ENCODE data around the gene SLC25A24. TPM values are rescaled to one million over a fixed set of nuclear protein-coding genes. Genes with fewer than 3 reads are reported as not detected.

SLC25A24 gene
- total RNA-seq, 1 donor from 2014 or later: 72.2 TPM

DNA sequence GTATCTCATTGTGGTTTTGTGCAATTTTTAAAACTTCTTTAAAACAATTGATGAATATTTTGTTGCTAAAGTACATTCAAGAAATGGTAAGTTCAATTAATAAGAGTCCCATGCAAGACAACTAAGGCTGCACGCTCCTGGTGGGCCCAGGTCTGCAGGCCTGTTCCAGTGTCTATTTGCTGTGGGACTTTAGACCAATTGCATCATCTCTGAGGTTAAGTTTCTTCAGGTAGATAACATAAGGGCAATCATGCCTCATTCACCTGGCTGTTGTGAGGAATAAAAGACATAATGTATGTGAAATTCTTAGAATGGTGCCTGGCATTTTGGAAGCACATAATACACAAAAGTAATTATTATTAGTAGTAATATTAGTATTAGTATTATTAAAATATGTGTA lies 82.9 kb downstream of the SLC25A24 start:
- Mint-ChIP-seq H3K36me3 (no peaks in the 10 kb centered on the region), H3K27me3 (ENCODE audit: insufficient read depth, low read depth) (peaks cover 8% of the 10 kb centered on the region), H3K27ac (no peak overlapping the region), H3K9me3 (peaks cover 2% of the 10 kb centered on the region), H3K4me3 (no peak overlapping the region), H3K4me1 (no peaks in the 10 kb centered on the region)
- H3K4me1 ChIP-seq: no peaks in the 10 kb centered on the region
- H3K79me2 ChIP-seq (ENCODE audit: low read depth): no peaks in the 10 kb centered on the region
- H2AFZ ChIP-seq (replicated peaks): no peak overlapping the region
- no peaks in the 10 kb centered on the region for H3K9me3 ChIP-seq (ENCODE audit: low read depth)
- H3F3A ChIP-seq (ENCODE audit: low read depth): no peaks in the 10 kb centered on the region
- DNase-seq (ENCODE audit: low spot score): no peak
- H3K4me3 ChIP-seq: no peak overlapping the region
- TF ChIP-seq CTCF (IDR thresholded peaks at IDR 0.05) (no peak), EZH2 (IDR thresholded peaks at IDR 0.05) (no peak), EZH2phosphoT487 (IDR thresholded peaks at IDR 0.05) (no peak)
- H3K9ac ChIP-seq: no peak overlapping the region
- H3K36me3 ChIP-seq: no peaks in the 10 kb centered on the region
- H3K27ac ChIP-seq: no peak overlapping the region
- H3K27me3 ChIP-seq: no peaks in the 10 kb centered on the region
- no peaks in the 10 kb centered on the region for H4K20me1 ChIP-seq (ENCODE audit: low read depth)
- no peak overlapping the region for H3K4me2 ChIP-seq

DNA sequence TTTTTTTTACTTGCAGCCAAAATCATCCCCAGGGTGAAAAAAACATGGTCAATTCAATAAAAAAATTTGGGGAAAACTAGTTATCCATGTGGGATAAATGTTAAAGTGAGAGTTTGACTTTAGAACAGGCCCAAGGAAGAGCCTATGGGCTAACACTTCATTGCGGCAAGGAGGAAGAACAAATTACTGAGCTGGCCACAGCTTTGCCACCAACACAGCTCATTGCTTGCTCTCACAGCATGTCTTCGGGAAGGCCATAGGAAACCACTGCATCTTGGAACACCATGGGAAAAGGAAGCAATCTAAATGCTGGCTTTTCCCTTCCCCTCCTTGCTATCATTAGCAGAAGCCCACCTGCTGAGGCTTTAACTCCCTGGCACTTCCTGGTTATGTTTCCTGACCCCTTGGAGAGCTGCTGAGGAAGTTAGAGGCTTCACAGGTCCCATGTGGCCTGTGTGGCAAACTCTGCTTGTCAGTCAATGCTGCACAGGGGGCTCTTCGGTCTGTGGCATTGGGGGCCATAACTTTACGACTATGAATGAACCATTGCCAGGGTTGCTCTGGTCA lies 86.0 kb downstream of the SLC25A24 start:
- no peak overlapping the region for H3K4me3 ChIP-seq
- H3F3A ChIP-seq (ENCODE audit: low read depth): no peaks in the 10 kb centered on the region
- no peaks in the 10 kb centered on the region for H3K4me1 Mint-ChIP-seq
- no peak overlapping the region for H3K4me2 ChIP-seq
- H3K36me3 ChIP-seq: no peaks in the 10 kb centered on the region
- H3K27me3 Mint-ChIP-seq (ENCODE audit: insufficient read depth, low read depth): peaks cover 4% of the 10 kb centered on the region
- no peak overlapping the region for H2AFZ ChIP-seq (replicated peaks)
- no peak overlapping the region for H3K27ac ChIP-seq
- no peaks in the 10 kb centered on the region for H3K4me1 ChIP-seq
- TF ChIP-seq EZH2 (IDR thresholded peaks at IDR 0.05) (no peak), CTCF (IDR thresholded peaks at IDR 0.05) (no peak), EZH2phosphoT487 (IDR thresholded peaks at IDR 0.05) (no peak)
- H3K79me2 ChIP-seq (ENCODE audit: low read depth): no peaks in the 10 kb centered on the region
- no peaks in the 10 kb centered on the region for H3K9me3 ChIP-seq (ENCODE audit: low read depth)
- H3K36me3 Mint-ChIP-seq: no peaks in the 10 kb centered on the region
- no peaks in the 10 kb centered on the region for H3K27me3 ChIP-seq
- no peaks in the 10 kb centered on the region for H4K20me1 ChIP-seq (ENCODE audit: low read depth)
- no peak overlapping the region for H3K9ac ChIP-seq
- no peak overlapping the region for H3K4me3 Mint-ChIP-seq
- H3K9me3 Mint-ChIP-seq: peaks cover 2% of the 10 kb centered on the region
- no peak for DNase-seq (ENCODE audit: low spot score)
- no peak overlapping the region for H3K27ac Mint-ChIP-seq

GRCh38 chr1:108113496-108113895 lies 86.6 kb downstream of the SLC25A24 start:
- H3K4me1 Mint-ChIP-seq: no peaks in the 10 kb centered on the region
- H3F3A ChIP-seq (ENCODE audit: low read depth): no peaks in the 10 kb centered on the region
- no peak overlapping the region for H3K4me2 ChIP-seq
- no peak for TF ChIP-seq EZH2 (IDR thresholded peaks at IDR 0.05)
- no peak for TF ChIP-seq CTCF (IDR thresholded peaks at IDR 0.05)
- no peak for TF ChIP-seq EZH2phosphoT487 (IDR thresholded peaks at IDR 0.05)
- peaks cover 2% of the 10 kb centered on the region for H3K9me3 Mint-ChIP-seq
- H3K79me2 ChIP-seq (ENCODE audit: low read depth): no peaks in the 10 kb centered on the region
- no peak overlapping the region for H3K27ac Mint-ChIP-seq
- H3K9me3 ChIP-seq (ENCODE audit: low read depth): no peaks in the 10 kb centered on the region
- H3K27ac ChIP-seq: no peak overlapping the region
- H3K4me3 Mint-ChIP-seq: no peak overlapping the region
- no peaks in the 10 kb centered on the region for H3K4me1 ChIP-seq
- H3K4me3 ChIP-seq: no peak overlapping the region
- no peaks in the 10 kb centered on the region for H3K27me3 ChIP-seq
- no peaks in the 10 kb centered on the region for H4K20me1 ChIP-seq (ENCODE audit: low read depth)
- H3K9ac ChIP-seq: no peak overlapping the region
- H2AFZ ChIP-seq (replicated peaks): no peak overlapping the region
- no peaks in the 10 kb centered on the region for H3K36me3 ChIP-seq
- H3K27me3 Mint-ChIP-seq (ENCODE audit: insufficient read depth, low read depth): peaks cover 4% of the 10 kb centered on the region
- no peak for DNase-seq (ENCODE audit: low spot score)
- H3K36me3 Mint-ChIP-seq: no peaks in the 10 kb centered on the region

Measured in neural progenitor cell (in vitro differentiated cells).